CD4-positive, alpha-beta T cell treated with Interleukin-2 at 100 ng/mL for 4 hours (primary cell): Measurements from ENCODE around the gene ETNPPL.

Experiments used
- DNase-seq: peaks from one replicate; pipeline ENCODE4 v3.0.0-alpha.2; 2020; ENCODE audit warnings: low spot score

The ETNPPL gene

GRCh38 chr4:108762559-108763225, at the start of gene ETNPPL:
Gene ETNPPL (minus strand): TSS chr4:108763053. CDS start chr4:108762898, 155 bp downstream.
- no peak for DNase-seq

GRCh38 chr4:108811486-108811885, 48.6 kb upstream of the ETNPPL start:
- DNase-seq: no peak

GRCh38 chr4:108810087-108810486, 47.2 kb upstream of the ETNPPL start:
- DNase-seq: no peak

- no peak for DNase-seq
Observed at GRCh38 chr4:108804648-108805273, 41.9 kb upstream of the ETNPPL start.

GRCh38 chr4:108799306-108799705, 36.5 kb upstream of the ETNPPL start:
- DNase-seq: no peak

- DNase-seq: no peak
Observed at GRCh38 chr4:108796173-108796572, 33.3 kb upstream of the ETNPPL start.

GRCh38 chr4:108795733-108796132, 32.9 kb upstream of the ETNPPL start:
- DNase-seq: no peak

- DNase-seq: no peak
Observed at GRCh38 chr4:108794136-108794535, 31.3 kb upstream of the ETNPPL start.

GRCh38 chr4:108793415-108793814, 30.6 kb upstream of the ETNPPL start:
- DNase-seq: no peak

GRCh38 chr4:108788731-108789130, 25.9 kb upstream of the ETNPPL start:
- no peak for DNase-seq

- no peak for DNase-seq
Observed at GRCh38 chr4:108787724-108788123, 24.9 kb upstream of the ETNPPL start.

GRCh38 chr4:108787106-108787505, 24.3 kb upstream of the ETNPPL start:
- no peak for DNase-seq

GRCh38 chr4:108786351-108786750, 23.5 kb upstream of the ETNPPL start:
- no peak for DNase-seq

- DNase-seq: no peak
Observed at GRCh38 chr4:108783665-108784463, 21.0 kb upstream of the ETNPPL start.

- DNase-seq: no peak
Observed at GRCh38 chr4:108779958-108780357, 17.1 kb upstream of the ETNPPL start.

- DNase-seq: no peak
Observed at GRCh38 chr4:108777388-108777787, 14.5 kb upstream of the ETNPPL start.

GRCh38 chr4:108775921-108776320, 13.1 kb upstream of the ETNPPL start:
- no peak for DNase-seq

- no peak for DNase-seq
Observed at GRCh38 chr4:108774809-108775530, 12.1 kb upstream of the ETNPPL start.

- no peak for DNase-seq
Observed at GRCh38 chr4:108772402-108772801, 9.5 kb upstream of the ETNPPL start.

GRCh38 chr4:108766058-108766457, 3.2 kb upstream of the ETNPPL start:
- no peak for DNase-seq

GRCh38 chr4:108763986-108764385, 1.1 kb upstream of the ETNPPL start:
- DNase-seq: no peak

GRCh38 chr4:108763226-108763593, 357 bp upstream of the ETNPPL start:
- no peak for DNase-seq
